ENCODE results near the gene RHBDL1.

DNA sequence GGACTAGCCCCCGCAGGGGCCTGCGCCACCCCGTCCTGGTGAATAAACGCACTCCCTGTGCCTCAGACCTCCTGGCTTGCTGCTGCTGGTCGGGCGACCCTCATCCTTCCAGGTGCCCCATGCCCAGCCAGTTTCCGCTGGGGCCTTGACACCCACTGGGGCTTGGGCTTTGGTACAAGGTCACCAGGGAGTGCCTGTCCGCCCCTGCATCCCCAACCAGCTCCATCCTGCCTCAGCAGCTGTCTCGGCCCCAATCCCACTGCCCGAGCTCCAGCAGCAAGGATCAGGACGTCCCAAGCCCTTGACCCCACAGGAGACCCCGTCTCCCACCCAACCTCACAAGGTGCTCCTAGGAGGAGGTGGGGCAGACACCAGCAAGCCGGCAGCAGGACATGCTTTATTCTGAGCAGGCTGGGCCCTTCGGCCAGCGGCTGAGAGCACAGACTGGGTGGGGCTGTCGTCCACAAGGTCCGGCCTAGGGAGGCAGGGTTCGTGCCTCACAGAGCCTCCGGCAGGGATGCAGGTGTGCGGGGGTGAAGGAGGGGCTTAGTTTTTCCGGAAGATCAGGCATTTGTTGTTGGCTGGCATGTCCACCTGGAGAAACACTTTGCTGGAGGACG is 41.3 kb upstream of the RHBDL1 start:
- TF ChIP-seq, protein P1, sequence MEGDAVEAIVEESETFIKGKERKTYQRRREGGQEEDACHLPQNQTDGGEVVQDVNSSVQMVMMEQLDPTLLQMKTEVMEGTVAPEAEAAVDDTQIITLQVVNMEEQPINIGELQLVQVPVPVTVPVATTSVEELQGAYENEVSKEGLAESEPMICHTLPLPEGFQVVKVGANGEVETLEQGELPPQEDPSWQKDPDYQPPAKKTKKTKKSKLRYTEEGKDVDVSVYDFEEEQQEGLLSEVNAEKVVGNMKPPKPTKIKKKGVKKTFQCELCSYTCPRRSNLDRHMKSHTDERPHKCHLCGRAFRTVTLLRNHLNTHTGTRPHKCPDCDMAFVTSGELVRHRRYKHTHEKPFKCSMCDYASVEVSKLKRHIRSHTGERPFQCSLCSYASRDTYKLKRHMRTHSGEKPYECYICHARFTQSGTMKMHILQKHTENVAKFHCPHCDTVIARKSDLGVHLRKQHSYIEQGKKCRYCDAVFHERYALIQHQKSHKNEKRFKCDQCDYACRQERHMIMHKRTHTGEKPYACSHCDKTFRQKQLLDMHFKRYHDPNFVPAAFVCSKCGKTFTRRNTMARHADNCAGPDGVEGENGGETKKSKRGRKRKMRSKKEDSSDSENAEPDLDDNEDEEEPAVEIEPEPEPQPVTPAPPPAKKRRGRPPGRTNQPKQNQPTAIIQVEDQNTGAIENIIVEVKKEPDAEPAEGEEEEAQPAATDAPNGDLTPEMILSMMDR (IDR thresholded peaks at IDR 0.05; ENCODE audit: insufficient read depth, low read length, poor library complexity, severe bottlenecking): no peak
- no peak for TF ChIP-seq EZH2phosphoT487 (conservative IDR thresholded peaks at IDR 0.05; ENCODE audit: low read length)

Measured in SU-DHL-6 (cell line).